GM12892 (cell line): Measurements from ENCODE around the gene KLKB1.

ENCODE experiments used
- DNase-seq: peaks from one replicate; pipeline ENCODE4 v3.0.0; 2011; ENCODE audit not compliant: insufficient read length
- FAIRE-seq: peaks from 2 replicates; lab custom pipeline; 2011; peaks lifted over from hg19 to GRCh38; lab: Jason Lieb, UNC
- POLR2A ChIP-seq: IDR thresholded peaks from 2 replicates; pipeline ENCODE4 v1.6.1; 2011; ENCODE audit warnings: low read depth, low read length, control low read depth
- POLR2AphosphoS5 ChIP-seq: IDR thresholded peaks from 2 replicates; pipeline ENCODE4 v1.6.1; 2011; ENCODE audit warnings: low read depth, low read length, control low read depth
- TAF1 ChIP-seq: IDR thresholded peaks from 2 replicates; pipeline ENCODE4 v1.6.1; 2011; ENCODE audit warnings: low read depth, mild to moderate bottlenecking, control low read depth, low read length, borderline replicate concordance

KLKB1 gene

GRCh38 chr4:186307497-186307896, 80.2 kb downstream of the KLKB1 start:
- no peak for TF ChIP-seq POLR2AphosphoS5
- no peak for TF ChIP-seq POLR2A
- no peak for TF ChIP-seq TAF1
- FAIRE-seq, result no peak
- DNase-seq, result no peak

DNA sequence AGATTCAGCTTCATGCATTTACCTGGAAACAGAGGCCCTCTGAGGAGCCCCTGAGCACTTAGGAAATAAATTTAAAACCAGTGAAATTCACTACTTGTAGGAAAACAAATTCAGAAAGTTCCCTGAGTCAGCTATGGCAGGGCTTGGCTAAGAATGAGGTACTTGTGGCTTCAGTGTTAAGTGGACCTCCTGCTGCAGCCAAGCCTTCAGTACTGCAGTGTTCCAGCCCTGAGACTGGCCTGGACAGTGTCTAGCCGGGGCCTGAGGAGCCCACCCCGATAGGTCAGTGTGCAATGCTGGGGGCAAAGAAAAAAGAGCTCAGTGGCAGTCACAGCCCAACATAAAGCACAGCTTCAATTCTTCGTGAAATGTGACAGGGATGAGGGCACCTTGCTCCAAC, 80.6 kb downstream of the KLKB1 start:
- no peak for TF ChIP-seq TAF1
- no peak for TF ChIP-seq POLR2A
- TF ChIP-seq POLR2AphosphoS5, result no peak
- no peak for FAIRE-seq
- no peak for DNase-seq
